GM10248 (cell line): ENCODE data around the gene UNK.

Source experiments
- CTCF ChIA-PET: fragments of 300-600 bp; sonication (Branson Sonifier 250); formaldehyde crosslinking; extraction: SDS; loops from one replicate; lab custom pipeline; 2021; ENCODE audit warnings: antibody characterized with exemption; lab: Yijun Ruan, JAX
- POLR2A ChIA-PET: fragments of 350-650 bp; sonication (Branson Sonifier 250); formaldehyde crosslinking; extraction: SDS; loops from one replicate; lab custom pipeline; 2020; ENCODE audit warnings: antibody characterized with exemption; lab: Yijun Ruan, JAX
- DNase-seq: peaks from one replicate; pipeline ENCODE4 v3.0.0; 2012; ENCODE audit errors: extremely low spot score
- TF ChIP-seq, protein P1 (sequence below): IDR thresholded peaks from 2 replicates; pipeline ENCODE4 v1.5.1; 2012; ENCODE audit warnings: mild to moderate bottlenecking, low read depth; ENCODE audit errors: extremely low read depth, missing control alignments, control extremely low read depth

The UNK gene

DNA sequence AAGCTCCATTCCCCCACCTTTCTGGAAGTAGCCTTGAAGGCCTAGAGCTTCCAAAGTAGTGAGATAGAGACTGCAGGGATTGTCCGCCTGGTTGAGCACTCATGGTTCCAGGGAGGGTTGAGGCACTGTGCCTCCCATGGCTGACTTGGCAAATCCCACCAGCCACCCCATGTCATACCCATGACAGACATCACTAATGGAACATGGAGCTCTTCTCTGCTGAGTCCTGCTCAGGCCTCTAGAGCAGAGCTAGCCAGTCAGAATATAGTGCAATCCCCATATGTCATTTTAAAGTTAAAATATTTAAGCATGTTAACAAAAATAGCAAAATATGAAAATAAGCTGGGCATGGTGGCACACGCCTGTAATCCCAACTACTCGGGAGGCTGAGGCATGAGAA, 30.8 kb downstream of the UNK start:
- DNase-seq: no peak
- TF ChIP-seq, protein P1, sequence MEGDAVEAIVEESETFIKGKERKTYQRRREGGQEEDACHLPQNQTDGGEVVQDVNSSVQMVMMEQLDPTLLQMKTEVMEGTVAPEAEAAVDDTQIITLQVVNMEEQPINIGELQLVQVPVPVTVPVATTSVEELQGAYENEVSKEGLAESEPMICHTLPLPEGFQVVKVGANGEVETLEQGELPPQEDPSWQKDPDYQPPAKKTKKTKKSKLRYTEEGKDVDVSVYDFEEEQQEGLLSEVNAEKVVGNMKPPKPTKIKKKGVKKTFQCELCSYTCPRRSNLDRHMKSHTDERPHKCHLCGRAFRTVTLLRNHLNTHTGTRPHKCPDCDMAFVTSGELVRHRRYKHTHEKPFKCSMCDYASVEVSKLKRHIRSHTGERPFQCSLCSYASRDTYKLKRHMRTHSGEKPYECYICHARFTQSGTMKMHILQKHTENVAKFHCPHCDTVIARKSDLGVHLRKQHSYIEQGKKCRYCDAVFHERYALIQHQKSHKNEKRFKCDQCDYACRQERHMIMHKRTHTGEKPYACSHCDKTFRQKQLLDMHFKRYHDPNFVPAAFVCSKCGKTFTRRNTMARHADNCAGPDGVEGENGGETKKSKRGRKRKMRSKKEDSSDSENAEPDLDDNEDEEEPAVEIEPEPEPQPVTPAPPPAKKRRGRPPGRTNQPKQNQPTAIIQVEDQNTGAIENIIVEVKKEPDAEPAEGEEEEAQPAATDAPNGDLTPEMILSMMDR: no peak
- ChIA-PET POLR2A (interaction anchor here (1.6 kb wide), 1 partner anchor 39 kb away, joined by 8 read pairs; no protein-coding TSS in a partner anchor), CTCF (interaction anchor here (0.7 to 8.1 kb wide), 12 partner anchors 8 to 65 kb away, joined by 3 to 56 read pairs (median 3); partner anchors contain the start of gene GALK1)

DNA sequence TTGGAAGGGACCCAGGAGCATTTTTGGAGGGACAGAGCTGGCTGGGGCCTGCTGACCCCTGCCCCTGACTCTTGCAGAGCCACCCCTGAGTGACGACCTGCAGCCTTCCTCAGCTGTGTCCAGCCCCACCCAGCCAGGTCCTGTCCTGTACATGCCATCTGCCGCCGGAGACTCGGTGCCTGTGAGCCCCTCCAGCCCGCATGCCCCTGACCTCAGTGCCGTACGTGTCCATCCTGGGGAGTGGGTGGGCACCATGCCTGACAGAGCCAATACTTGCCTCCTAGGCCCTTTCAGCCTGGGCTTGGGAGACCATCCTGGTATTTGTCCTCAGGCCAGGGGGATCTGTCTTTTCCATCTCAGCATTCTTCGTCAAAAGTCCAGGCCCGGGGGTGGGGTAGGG, 32.1 kb downstream of the UNK start:
- DNase-seq: no peak
- TF ChIP-seq, protein P1: no peak
- POLR2A ChIA-PET: interaction anchor here (1.3 kb wide), 1 partner anchor 10 kb away, joined by 5 read pairs; no protein-coding TSS in a partner anchor
- CTCF ChIA-PET: interaction anchor here (1.1 to 8.1 kb wide), 4 partner anchors 11 to 63 kb away, joined by 5 to 56 read pairs (median 8); partner anchors contain the start of gene GALK1

DNA sequence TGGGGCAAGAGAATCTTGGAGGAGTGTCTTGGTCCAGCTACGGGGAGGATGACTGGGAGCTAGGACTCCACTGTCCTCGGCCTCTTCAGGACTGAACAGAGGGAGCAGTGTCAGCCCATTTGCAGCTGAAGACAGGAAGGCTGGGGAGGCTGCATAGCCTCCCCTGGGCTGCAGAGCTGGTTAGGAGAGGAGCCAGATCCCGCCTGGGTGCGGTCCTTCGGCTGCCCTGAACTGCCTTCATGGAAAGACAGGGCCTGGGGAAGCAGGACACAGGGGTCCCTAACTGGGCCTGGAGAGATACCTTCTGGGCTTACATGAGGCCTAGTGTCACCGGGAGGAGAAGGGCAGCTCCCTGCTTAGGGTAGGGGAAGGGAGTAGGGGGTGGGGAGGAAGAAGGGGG, 33.0 kb downstream of the UNK start:
- no peak for DNase-seq
- ChIA-PET CTCF (interaction anchor here (0.8 to 8.1 kb wide), 4 partner anchors 11 to 301 kb away, joined by 3 to 56 read pairs (median 6); partner anchors contain the start of genes GALK1 and TSEN54), POLR2A (interaction anchor here (1.0 kb wide), 1 partner anchor 38 kb away, joined by 3 read pairs; no protein-coding TSS in a partner anchor)
- TF ChIP-seq, protein P1: no peak

DNA sequence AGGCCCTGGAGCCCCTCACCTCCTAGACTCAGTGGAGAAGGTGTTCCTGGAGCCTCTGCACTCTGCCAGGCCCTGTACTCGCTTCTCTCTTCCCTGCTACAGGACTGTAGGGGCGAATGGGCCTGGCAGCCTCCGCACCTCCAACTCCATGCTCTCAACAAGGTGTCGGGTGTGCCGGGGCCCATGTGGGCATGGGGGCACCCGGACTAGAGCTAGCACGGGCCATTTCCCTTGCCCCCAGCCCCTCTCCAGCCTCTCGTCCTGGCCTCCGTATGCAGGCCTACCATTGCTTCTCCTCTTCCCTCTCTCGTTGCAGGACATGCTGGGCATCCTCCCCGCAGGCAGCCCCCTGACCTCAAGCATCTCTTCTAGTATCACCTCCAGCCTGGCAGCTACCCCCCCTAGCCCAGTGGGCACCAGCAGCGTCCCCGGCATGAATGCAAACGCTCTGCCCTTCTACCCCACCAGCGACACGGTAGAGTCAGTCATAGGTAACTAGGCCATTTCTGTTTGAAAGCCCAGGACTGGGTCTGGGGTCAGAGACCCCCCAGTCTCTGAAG, 33.8 kb downstream of the UNK start:
- ChIA-PET POLR2A (interaction anchor here (1.0 kb wide), 1 partner anchor 46 kb away, joined by 7 read pairs; no protein-coding TSS in a partner anchor), CTCF (interaction anchor here (0.9 to 8.1 kb wide), 4 partner anchors 10 to 67 kb away, joined by 3 to 56 read pairs (median 6); partner anchors contain the start of gene GALK1)
- no peak for DNase-seq
- TF ChIP-seq, protein P1: no peak

DNA sequence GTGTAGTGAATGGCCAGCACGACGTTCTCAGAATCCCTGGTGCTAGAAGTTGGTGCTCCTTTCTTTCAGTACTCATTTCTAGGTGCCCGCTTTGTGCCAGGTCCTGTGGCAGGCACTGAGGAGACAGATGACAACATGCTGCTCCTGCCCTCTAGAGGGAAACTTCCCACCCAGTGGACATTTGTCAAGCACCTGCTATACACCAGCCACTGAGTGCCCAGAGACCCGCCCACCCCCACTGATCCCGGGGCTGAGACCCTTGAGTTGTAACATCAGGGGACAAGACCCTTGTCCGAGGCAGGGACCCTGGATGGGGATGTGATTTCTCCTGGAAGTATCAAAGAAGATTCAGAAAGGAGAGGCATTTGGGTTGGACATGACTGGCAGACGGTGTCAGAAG, 34.5 kb downstream of the UNK start:
- TF ChIP-seq, protein P1: peak; percentile 4
- no peak for DNase-seq
- ChIA-PET POLR2A (interaction anchor here (1.0 kb wide), 1 partner anchor 46 kb away, joined by 7 read pairs; no protein-coding TSS in a partner anchor), CTCF (interaction anchor here (2.6 to 8.1 kb wide), 2 partner anchors 9 to 54 kb away, joined by 10 to 56 read pairs; partner anchors contain the start of gene GALK1)

DNA sequence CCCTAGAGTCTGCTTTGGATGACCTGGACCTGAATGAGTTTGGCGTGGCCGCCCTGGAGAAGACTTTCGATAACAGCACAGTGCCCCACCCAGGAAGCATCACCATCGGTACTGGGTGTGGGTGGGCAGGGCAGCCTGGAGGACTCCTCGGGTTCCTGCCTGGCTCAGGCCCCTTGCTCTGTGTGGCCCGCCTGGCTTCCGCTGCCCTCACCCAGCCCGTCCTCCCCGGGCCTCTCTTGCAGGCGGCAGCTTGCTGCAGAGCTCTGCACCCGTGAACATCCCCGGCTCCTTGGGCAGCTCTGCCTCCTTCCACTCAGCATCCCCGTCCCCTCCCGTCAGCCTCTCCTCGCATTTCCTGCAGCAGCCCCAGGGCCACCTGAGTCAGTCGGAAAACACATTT, 35.1 kb downstream of the UNK start:
- no peak for DNase-seq
- ChIA-PET POLR2A (no interaction called here), CTCF (interaction anchor here (8.1 kb wide), 1 partner anchor 8 kb away, joined by 56 read pairs; no protein-coding TSS in a partner anchor)
- TF ChIP-seq, protein P1: no peak
